ELF-1 (cell line): ENCODE results near the gene PIK3C2B.
"Not testable (repeated sequence)": the region's sequence is repeated elsewhere in the genome, so short reads cannot be mapped to it uniquely, and the experiment has no call there.

ENCODE experiments used
- DNase-seq: peaks from one replicate; pipeline ENCODE4 v3.0.0-alpha.2; 2016; ENCODE audit warnings: low read depth, low spot score

PIK3C2B gene

DNA sequence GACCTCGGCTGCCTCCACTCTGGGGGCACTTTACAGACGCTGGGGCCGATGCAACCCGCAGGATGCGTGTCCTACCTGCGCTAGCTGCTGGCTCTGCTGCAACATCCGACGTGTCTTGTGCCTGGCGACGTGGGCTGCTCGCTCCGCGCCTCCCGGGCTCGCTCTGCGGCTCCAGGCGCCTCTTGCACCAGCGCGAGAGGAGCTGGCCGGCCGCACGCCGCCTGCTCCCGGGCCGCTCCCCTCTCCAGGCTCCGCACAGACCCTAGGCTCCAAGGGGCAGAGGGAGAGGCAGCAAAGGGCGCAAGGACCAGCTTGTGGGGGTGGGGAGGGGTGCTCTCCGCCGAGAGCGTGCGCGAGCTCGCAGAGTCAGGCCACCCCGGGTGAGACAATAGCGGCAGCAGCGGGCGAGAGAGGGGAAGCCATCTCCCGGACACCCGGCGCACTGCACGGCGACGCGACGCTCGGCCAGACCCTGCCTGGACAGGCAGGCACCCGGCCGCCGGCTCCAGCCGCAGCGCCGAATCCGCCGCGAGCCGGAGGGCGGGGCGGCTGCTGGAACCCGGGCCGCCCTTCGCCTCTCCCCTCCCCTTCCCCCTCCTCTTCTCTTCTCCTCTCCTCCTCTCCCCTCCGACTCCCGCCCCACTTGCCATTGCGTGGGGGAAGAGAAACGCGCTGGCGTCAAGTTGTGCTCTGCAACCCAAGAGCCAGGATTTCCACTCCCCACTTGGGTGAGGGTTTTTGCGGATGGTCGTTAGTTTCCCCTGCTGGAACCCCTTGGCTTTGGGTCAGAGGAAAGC, at the start of gene PIK3C2B:
Gene PIK3C2B, minus strand, starts transcription at position 525 of the 797 bp plus-strand sequence. CDS start 25,003 bp downstream, outside the sequence.
- DNase-seq = peak; percentile 96

- no peak for DNase-seq
These were observed 49.7 kb upstream of the PIK3C2B start for GRCh38 chr1:204544321-204544720.

DNA sequence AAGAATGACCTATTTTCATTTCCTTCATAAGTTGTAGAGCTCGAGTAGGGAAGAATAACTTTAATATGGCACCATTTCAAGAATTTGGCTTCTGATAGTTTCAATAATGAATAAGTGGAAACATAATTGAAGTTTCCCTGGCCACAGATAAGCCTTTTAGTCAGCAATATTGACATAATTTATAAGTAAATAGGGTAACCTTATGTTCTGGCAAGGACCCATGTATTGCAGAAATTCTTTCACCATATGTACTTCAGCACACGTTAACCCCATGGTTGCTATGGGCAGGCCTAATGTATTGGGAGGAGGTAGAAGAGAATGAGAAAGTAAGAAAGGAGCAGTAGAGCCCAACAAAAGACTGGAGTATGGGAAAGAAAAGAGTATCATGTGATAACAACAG, 47.0 kb upstream of the PIK3C2B start:
- no peak for DNase-seq

- no peak for DNase-seq
These were observed 38.2 kb upstream of the PIK3C2B start for GRCh38 chr1:204532832-204533231.

- DNase-seq = no peak
These were observed 36.3 kb upstream of the PIK3C2B start for GRCh38 chr1:204530932-204531331.

- DNase-seq = no peak
These were observed 34.8 kb upstream of the PIK3C2B start for GRCh38 chr1:204529371-204529895.

DNA sequence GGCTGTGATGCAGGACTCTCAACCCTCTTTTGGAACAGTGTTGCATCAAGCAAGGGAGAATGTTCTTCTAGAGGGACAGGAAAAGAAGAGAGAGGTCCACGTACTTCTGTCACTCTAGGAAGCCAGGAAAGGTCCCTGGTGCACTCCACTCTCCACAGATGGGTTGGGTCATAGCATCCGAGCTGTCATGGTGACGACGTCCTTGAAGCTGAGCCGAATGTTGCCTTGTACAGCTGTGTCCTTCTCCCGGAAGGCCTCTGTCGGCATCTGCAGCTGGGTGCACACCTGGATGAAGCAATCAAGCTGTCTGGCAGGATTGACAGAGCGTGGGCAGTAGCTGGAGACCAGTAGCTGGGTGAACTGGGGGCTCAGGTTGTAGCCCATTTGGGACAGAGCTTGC, 34.1 kb upstream of the PIK3C2B start:
- DNase-seq = no peak

- DNase-seq = no peak
These were observed 33.6 kb upstream of the PIK3C2B start for GRCh38 chr1:204528241-204528640.

- no peak for DNase-seq
These were observed 30.4 kb upstream of the PIK3C2B start for GRCh38 chr1:204524986-204525385.

- no peak for DNase-seq
These were observed 29.1 kb upstream of the PIK3C2B start for GRCh38 chr1:204523605-204524215.

DNA sequence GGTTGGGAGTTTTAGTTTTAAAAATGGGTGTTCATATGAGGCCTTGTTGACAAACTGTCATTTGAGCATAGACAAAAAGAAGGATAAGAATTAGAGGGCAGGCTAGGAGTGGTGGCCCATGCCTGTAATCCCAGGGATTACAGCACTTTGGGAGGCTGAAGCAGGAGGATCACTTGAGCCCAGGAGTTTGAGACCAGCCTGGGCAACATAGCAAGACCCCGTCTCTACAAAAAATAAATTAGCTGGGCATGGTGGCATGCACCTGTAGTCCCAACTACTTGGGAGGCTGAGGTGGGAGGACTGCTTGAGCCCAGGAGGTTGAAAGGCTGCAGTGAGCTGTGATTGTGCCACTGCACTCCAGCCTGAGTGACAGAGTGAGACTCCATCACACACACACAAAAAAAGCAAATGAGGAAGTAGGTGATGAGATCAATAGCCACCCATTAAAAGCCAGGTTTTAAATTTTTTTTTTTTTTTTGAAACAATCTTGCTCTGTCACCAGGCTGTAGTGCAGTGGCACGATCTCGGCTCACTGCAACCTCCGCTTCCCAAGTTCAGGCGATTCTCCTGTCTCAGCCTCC, 27.4 kb upstream of the PIK3C2B start:
- DNase-seq = not testable (repeated sequence)

- DNase-seq = no peak
These were observed 26.5 kb upstream of the PIK3C2B start for GRCh38 chr1:204520834-204521709.

- not testable (repeated sequence) for DNase-seq
These were observed 22.8 kb upstream of the PIK3C2B start for GRCh38 chr1:204517382-204517781.

- DNase-seq = peak; percentile 98
These were observed 21.7 kb upstream of the PIK3C2B start, which contains the start of gene MDM4 for GRCh38 chr1:204516180-204516879. MDM4 (plus strand) TSS chr1:204516406; CDS start chr1:204525519, 9,113 bp downstream.

DNA sequence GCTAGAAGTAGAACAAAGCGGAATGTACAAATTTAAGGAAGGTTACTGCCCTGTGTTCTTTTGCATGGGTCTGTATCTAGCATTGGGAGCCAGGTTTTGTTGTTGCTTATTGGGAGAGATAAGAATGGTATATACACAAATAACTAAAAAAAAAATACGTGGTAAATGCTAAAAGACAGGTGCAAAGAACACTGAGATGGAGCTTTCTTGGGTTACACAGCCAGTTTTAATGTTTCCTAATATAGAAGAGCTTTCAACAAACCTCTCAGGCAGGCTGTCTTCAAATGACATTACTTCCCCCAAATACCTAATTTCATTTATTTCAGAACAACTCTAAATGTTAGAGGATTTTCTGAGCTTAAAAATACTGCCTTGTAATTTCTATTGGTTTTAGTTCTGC, 20.2 kb upstream of the PIK3C2B start:
- DNase-seq = no peak

GRCh38 chr1:204513117-204513716, 18.6 kb upstream of the PIK3C2B start:
- DNase-seq = no peak

- no peak for DNase-seq
These were observed 16.8 kb upstream of the PIK3C2B start for GRCh38 chr1:204511366-204511765.

DNA sequence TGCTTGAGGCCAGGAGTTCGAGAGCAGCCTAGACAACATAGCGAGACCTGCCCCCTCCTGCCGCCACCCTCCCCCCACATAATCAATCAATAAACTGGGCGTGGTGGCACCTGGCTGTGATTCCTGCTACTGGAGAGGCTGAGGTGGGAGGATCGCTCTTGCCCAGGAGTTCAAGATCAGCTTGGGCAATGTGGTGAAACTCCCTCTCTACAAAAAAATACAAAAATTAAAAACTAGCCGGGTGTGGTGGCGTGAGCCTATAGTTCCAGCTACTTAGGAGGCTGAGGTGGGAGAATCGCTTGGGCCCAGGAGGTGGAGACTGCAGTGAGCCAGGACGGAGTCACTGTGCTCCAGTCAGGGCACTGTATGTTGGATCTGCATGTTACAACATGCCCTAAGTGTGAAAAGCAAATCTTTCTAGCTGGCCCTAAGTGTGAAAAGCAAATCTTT, 14.6 kb upstream of the PIK3C2B start:
- DNase-seq = no peak

GRCh38 chr1:204507317-204508105, 12.9 kb upstream of the PIK3C2B start:
- peak; percentile 85 for DNase-seq

DNA sequence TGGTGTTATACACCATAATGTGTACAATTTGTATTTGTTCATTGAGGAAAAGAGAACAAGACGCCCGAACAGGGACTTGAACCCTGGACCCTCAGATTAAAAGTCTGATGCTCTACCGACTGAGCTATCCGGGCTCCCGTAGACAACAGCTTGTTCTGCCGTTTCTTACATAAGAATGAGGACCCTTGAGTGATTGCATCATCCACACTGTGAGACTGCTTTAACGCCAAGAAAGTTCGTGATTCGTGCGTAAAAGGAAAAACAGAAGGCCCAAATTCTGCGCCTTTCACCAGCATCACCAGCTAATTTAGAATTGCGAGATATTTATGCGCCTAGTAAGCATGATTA, 12.3 kb upstream of the PIK3C2B start:
- peak; percentile 95 for DNase-seq
